Fibroblast of mammary gland (primary cell): ENCODE results near the gene ATP1B1.
"Not testable (repeated sequence)": the region's sequence is repeated elsewhere in the genome, so short reads cannot be mapped to it uniquely, and the experiment has no call there.

Experiments
- DNase-seq: peaks from one replicate; pipeline ENCODE4 v3.0.0-alpha.2; 2010; ENCODE audit warnings: low read depth
- H3K4me3 ChIP-seq: 2 replicates; pipeline ENCODE4 v1.5.1; 2011; ENCODE audit warnings: low read depth, mild to moderate bottlenecking, low read length, moderate library complexity; ENCODE audit not compliant: control insufficient read depth
- CTCF ChIP-seq: conservative IDR thresholded peaks from 2 replicates; pipeline ENCODE4 v1.5.1; 2011; ENCODE audit warnings: low read depth, low read length, inconsistent platforms; ENCODE audit not compliant: control insufficient read depth, insufficient read depth

The ATP1B1 gene

DNA sequence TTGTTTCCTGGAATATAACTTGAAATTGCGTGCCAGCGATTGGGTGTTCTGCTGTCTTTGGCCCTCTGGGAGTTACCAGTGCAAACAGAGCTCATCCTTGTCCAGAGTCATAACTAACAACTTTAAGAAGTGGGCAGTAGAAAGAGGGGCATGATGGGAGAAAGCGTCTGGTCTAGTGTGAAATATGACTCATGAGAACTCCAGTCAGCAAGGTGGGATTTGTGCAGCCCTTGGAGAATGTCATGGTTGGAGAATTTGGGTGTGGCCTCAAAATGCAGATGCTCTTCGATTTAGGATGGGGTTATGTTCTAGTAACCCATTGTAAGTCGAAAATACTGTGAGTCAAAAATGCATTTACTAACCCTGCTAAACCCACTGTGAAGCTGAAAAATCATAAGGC is 12.9 kb downstream of the ATP1B1 start:
- TF ChIP-seq CTCF: no peak
- no peak overlapping the region for H3K4me3 ChIP-seq

DNA sequence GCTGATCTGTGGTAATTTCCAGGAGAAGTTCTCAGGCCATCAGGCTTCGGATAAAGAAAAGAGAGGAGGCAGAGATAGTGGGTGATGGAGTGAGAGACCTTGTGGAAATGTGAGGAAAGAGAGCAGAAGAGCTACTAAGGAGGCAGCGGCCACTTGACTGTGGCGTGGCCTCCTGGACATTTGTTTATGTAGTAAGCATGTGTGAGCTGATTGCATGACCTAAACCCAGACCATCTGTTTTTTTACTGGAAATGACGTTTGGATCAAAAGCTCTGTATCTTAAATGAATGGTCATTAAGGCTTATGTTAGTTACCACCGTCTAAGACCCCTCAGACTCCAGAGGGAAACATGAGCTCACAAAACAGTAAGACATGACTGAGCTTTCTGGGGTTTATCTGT is 13.6 kb downstream of the ATP1B1 start:
- DNase-seq: peak; percentile 28
- no peak for TF ChIP-seq CTCF
- H3K4me3 ChIP-seq: no peak overlapping the region

More for the DNA sequence above, 12.9 kb downstream of the ATP1B1 start:
- DNase-seq: peak; percentile 84

- no peak overlapping the region for H3K4me3 ChIP-seq
- TF ChIP-seq CTCF: no peak
- DNase-seq: no peak
Measured at GRCh38 chr1:169121146-169121923, 14.8 kb downstream of the ATP1B1 start.

- no peak overlapping the region for H3K4me3 ChIP-seq
- DNase-seq: no peak
- no peak for TF ChIP-seq CTCF
Measured at GRCh38 chr1:169122976-169123375, 16.5 kb downstream of the ATP1B1 start.

- no peak for DNase-seq
- no peak for TF ChIP-seq CTCF
- H3K4me3 ChIP-seq: no peak overlapping the region
Measured at GRCh38 chr1:169124459-169124858, 18.0 kb downstream of the ATP1B1 start.

DNA sequence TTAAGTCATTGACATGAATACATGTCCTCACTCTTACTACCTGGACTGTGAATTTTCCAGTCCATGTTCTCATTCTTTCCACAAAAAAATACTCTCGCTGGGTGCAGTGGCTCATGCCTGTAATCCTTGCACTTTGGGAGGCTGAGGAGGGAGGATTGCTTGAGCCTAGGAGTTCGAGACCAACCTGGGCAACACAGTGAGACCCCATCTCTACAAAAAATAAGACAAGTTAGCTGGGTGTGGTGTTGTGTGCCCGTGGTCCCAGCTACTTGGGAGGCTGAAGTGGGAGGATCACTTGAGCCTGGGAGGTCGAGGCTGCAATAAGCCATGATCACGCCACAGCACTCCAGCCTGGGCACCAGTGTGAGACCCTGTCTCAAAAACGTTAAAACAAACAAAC is 19.1 kb downstream of the ATP1B1 start:
- DNase-seq, H3K4me3 ChIP-seq: not testable (repeated sequence)

DNA sequence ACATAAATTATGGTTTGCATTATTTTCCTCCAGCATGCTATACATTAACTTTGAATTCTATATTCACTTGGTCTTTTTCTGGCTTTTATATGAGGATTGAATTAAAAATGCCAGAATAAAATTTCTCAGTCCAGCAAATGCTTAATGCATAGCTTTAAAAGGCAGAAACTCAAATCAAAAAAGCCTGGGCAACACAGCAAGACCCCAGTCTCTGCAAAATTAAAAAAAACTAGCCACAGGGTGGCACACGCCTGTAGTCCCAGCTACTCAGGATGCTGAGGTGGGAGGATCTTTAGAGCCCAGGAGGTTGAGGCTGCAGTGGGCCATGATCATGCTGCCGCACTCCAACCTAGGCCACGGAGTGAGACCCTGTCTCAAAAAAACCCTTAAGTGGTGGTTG is 19.8 kb downstream of the ATP1B1 start:
- DNase-seq: no peak
- TF ChIP-seq CTCF: no peak
- H3K4me3 ChIP-seq: no peak overlapping the region
